HFF-Myc (cell line): Measurements from ENCODE around the gene PRF1.

ENCODE experiments used
- DNase-seq: peaks from one replicate; pipeline ENCODE4 v3.0.0-alpha.2; 2011; ENCODE audit warnings: low read depth; ENCODE audit errors: extremely low read depth
- H3K4me3 ChIP-seq: replicated peaks from 2 replicates; pipeline ENCODE4 v1.5.1; 2011; ENCODE audit warnings: low read depth, mild to moderate bottlenecking, control low read depth, low read length
- TF ChIP-seq, protein P1 (sequence below): IDR thresholded peaks from 2 replicates; pipeline ENCODE4 v1.5.1; 2012; ENCODE audit warnings: mild to moderate bottlenecking, low read depth, low read length, control low read depth; ENCODE audit errors: missing control alignments

Gene PRF1

DNA sequence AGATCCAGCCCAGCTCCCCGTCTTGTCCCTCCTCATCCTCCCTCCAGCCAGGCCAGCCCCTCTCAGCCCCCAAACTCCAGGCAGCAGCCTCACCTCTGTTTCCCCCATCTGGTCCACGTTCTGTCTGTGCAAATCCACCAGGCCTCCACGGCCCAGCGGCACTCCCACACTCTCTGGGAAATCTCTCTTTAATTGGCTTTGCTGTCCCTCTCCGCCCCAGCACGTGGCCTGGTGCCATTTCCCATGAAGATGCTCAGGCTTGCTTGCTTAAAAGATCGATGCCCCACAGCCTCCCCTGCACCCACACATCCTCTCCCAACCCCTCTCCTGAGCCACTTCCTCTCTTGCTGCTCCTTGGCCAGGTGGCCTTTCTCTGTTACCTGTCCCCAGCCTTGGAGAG is 39.3 kb downstream of the PRF1 start:
- TF ChIP-seq, protein P1, sequence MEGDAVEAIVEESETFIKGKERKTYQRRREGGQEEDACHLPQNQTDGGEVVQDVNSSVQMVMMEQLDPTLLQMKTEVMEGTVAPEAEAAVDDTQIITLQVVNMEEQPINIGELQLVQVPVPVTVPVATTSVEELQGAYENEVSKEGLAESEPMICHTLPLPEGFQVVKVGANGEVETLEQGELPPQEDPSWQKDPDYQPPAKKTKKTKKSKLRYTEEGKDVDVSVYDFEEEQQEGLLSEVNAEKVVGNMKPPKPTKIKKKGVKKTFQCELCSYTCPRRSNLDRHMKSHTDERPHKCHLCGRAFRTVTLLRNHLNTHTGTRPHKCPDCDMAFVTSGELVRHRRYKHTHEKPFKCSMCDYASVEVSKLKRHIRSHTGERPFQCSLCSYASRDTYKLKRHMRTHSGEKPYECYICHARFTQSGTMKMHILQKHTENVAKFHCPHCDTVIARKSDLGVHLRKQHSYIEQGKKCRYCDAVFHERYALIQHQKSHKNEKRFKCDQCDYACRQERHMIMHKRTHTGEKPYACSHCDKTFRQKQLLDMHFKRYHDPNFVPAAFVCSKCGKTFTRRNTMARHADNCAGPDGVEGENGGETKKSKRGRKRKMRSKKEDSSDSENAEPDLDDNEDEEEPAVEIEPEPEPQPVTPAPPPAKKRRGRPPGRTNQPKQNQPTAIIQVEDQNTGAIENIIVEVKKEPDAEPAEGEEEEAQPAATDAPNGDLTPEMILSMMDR: no peak
- H3K4me3 ChIP-seq: no peak overlapping the region
- DNase-seq: no peak

DNA sequence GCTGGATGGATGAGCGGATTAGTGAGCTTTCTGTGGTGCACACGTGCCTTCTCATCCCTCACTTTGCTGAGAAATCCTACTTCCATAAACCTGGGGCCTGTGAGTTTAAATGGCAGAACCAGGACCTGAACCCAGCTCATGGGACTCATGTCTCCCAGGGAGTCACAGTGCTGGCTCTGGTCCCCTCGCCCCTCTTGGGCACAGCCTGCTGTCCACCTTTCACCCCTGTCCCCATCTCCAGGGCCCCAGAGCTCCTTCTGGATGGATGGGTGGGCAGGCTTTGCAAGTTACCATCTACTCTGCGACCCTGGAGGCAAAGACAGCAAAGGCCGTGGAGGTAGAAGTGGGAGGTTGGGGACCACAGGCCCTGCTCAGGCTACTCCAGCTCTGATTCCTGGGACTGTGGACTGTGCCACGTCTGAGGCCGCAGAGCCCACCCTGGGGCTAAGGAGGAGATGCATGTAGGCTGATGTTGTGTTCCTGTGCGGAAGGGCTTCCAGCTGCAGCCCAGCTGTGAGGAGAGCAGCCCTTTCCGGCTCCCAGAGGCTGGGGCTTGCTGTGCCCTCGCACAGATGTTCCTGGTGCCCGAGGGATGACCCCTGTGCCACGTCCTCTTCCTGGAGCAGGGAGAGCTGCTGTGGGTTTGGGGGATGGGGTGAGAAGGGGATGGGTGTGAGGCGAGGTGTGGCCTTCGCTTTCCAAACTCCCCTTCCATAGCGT is 40.3 kb downstream of the PRF1 start:
- TF ChIP-seq, protein P1: no peak
- no peak overlapping the region for H3K4me3 ChIP-seq
- DNase-seq: no peak

DNA sequence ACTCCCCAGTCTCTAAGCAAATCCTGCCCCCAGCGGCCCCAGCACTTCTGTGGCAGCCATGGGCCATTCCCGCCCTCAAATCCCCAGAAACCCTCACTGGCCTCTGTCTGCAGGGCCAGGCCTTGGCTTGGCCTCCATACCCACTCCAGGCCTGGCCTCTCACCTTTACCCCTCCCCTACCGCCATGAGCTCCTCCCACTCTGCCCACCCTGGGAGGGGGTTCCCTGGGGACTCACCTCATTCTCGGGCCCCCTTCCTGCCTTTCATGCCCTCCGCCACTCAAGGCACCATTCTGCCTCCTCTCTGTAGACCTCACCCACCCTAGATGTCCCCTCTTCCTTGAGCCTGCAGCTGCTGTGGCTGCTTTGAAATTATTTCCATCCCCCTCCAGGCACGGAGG is 41.0 kb downstream of the PRF1 start:
- DNase-seq: no peak
- TF ChIP-seq, protein P1: no peak
- H3K4me3 ChIP-seq: no peak overlapping the region

DNA sequence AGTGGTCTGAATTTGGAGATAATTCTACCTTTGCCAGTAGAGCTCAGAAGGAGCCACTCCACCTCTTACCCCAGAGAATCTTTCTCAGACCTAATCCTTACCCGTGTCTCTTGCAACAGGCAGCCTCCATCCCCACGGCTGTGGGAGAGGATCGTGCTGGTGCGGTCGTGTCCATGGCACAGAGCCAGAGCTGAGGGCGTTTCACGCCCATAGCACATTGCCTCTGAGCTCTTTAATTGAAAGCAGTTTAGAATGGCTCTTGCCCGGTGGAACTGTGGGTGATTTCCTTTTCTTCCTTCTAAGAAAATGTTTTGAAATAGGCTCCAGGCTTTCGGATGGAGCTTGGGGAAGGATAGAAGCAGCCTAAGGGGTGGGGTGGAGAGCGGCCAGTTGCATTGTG is 41.5 kb downstream of the PRF1 start:
- TF ChIP-seq, protein P1: no peak
- no peak for DNase-seq
- H3K4me3 ChIP-seq: no peak overlapping the region

DNA sequence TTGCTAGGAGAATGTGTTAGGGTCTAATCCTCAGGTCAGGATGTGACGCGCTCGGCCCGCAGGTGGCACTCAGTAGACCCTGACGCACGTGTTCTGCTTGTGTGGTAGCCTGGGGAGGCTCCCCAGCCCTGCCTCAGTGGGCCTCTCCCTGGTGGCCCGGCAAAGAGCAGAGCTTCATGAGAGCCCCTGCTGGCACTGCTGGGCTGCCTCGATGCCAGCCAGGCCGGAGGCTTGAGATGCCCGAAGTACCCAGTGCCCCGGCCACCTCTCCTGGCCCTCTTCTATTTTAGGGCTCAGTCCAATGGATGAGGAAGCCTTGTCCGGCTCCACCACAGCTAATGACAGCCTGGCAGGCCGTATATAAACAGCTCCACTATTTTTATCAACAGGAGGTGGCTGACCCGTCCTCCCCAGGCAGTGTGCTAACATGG is 42.0 kb downstream of the PRF1 start:
- no peak for DNase-seq
- H3K4me3 ChIP-seq: no peak overlapping the region
- TF ChIP-seq, protein P1: no peak

DNA sequence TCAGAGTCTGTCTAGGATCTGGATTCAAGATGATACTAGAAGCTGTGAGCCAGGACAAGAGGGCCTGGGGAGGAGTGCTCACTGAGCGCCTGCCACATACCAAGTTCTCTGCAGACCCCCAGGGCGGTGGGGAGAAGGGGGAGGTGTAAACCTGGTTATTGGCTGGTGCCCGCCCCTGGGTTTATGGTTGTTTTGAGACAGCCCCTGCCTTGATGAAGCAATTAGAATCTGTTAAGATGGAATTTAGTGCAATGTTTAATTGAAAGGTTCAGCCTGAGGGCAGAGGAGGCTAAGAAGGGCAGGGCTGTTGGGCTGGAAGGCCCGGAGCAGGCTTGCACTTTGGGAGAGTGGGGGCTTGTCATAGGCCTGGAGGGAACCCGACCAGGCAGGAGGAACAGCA is 42.7 kb downstream of the PRF1 start:
- TF ChIP-seq, protein P1: no peak
- no peak overlapping the region for H3K4me3 ChIP-seq
- no peak for DNase-seq
